Endothelial cell (in vitro differentiated cells): ENCODE results near the gene VPS13D. TPM values are rescaled to one million over a fixed set of nuclear protein-coding genes. Genes with fewer than 3 reads are reported as not detected.
"Not testable (repeated sequence)": the region's sequence is repeated elsewhere in the genome, so short reads cannot be mapped to it uniquely, and the experiment has no call there.

Source experiments
- DNase-seq: peaks from one replicate; pipeline ENCODE4 v3.0.0; 2021; ENCODE audit warnings: low spot score
- H3K27ac Mint-ChIP-seq: one replicate; pipeline ENCODE4 v1.8.0; 2021; ENCODE audit warnings: mixed read lengths, inconsistent platforms; ENCODE audit not compliant: unreplicated experiment
- H3K27me3 Mint-ChIP-seq: one replicate; pipeline ENCODE4 v1.8.0; 2021; ENCODE audit warnings: mild to moderate bottlenecking, moderate library complexity, mixed read lengths, inconsistent platforms; ENCODE audit not compliant: unreplicated experiment
- H3K36me3 Mint-ChIP-seq: one replicate; pipeline ENCODE4 v1.8.0; 2021; ENCODE audit warnings: mild to moderate bottlenecking, low read depth, mixed read lengths, inconsistent platforms; ENCODE audit not compliant: unreplicated experiment
- H3K4me1 Mint-ChIP-seq: one replicate; pipeline ENCODE4 v1.8.0; 2021; ENCODE audit warnings: mild to moderate bottlenecking, mixed read lengths, inconsistent platforms; ENCODE audit not compliant: unreplicated experiment
- H3K4me3 Mint-ChIP-seq: one replicate; pipeline ENCODE4 v1.8.0; 2021; ENCODE audit warnings: mild to moderate bottlenecking, mixed read lengths, inconsistent platforms; ENCODE audit not compliant: unreplicated experiment
- H3K9me3 Mint-ChIP-seq: one replicate; pipeline ENCODE4 v1.8.0; 2021; ENCODE audit warnings: mixed read lengths, inconsistent platforms; ENCODE audit not compliant: unreplicated experiment
- CTCF ChIP-seq: fragments of 200-600 bp; sonication (generic); IDR thresholded peaks from one replicate; pipeline ENCODE4 v1.5.0; 2021; ENCODE audit warnings: antibody characterized with exemption; ENCODE audit not compliant: unreplicated experiment
- total RNA-seq: library from RNA; stranded (reverse); fragmentation: NEBNext Ultra II Directional; extraction: Animal tissue kit (Norgen Biotek cat#: 25700); gene quantifications from one replicate; pipeline ENCODE4 v1.2.1, GENCODE V29; 2021; ENCODE audit not compliant: unreplicated experiment

The VPS13D gene
- total RNA-seq, 1 donor from 2014 or later: 37.8 TPM

DNA sequence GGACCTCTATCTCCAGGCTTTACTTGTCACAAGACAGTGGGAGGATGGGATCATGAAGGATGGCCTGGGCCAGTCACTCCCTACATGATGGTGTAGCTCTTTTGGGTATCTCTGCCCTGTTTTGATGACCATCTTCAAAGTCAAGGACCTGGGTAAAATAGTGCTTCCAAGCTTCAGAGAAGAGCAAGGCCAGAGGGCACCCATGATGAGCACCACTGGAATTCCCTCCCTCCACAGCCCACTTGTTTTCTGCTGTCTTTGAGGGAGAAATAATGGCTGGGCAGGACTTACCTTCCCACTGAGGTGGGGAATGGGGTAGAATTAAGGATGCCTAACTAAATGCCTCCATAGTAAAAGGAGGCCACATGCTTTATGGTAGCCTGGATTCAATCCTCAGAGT lies 222.4 kb downstream of the VPS13D start:
- H3K4me1 Mint-ChIP-seq: peaks cover 34% of the 10 kb centered on the region

DNA sequence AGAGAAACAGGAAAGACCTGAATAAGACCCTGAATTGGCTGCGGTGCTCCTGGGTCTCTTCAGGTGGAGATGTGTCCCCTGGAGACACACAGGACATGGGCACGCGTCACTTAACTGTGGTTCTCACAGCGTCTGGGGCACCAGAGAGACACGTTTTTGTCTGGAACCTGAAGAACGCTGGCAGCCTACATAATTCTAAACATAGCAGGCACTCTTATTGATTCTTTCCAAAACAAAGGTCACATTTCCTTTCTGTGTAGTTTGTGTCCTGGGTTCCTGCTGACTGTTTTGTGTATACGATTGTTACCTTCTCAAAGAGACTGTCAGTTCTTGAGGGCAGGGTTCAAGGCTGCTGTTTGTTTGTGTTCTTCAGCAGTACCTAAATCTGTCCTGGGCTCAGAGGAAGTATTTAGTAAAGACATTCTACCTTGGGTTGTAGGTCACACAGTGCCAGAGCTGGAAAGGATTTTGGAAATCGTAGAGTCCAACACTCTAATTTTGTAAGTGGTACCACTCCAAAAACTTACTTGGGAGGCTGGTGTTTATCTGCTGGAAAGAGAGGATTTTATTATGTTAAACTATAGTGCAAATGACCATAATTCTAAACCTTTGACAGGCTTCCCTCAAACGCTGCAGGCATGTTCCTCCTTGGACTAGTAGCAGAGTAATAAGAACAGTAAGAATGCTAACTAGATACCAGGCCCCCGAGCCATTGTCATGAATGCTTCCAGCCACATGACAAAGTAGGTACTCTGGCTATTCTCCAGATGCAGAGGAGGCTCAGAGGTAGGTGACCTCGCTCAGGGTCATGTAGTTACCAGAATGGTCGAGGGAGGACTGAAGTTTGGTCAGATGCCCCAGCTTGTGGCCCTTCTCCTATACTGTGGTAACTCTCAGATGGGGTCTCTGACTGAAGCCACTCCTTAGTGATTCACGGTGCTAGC lies 223.8 kb downstream of the VPS13D start:
- no peak for TF ChIP-seq CTCF
- Mint-ChIP-seq H3K27ac (peak overlapping the region; percentile 70), H3K4me3 (no peak overlapping the region), H3K27me3 (peaks cover 2% of the 10 kb centered on the region), H3K4me1 (peaks cover 45% of the 10 kb centered on the region), H3K9me3 (no peaks in the 10 kb centered on the region), H3K36me3 (peaks cover 4% of the 10 kb centered on the region)
- no peak for DNase-seq

More for the DNA sequence above, 222.4 kb downstream of the VPS13D start:
- no peak for TF ChIP-seq CTCF
- H3K36me3 Mint-ChIP-seq: peaks cover 4% of the 10 kb centered on the region
- H3K27me3 Mint-ChIP-seq: peaks cover 2% of the 10 kb centered on the region
- no peak overlapping the region for H3K27ac Mint-ChIP-seq
- no peak for DNase-seq
- H3K9me3 Mint-ChIP-seq: no peaks in the 10 kb centered on the region
- no peak overlapping the region for H3K4me3 Mint-ChIP-seq

- H3K4me3 Mint-ChIP-seq: no peak overlapping the region
- peaks cover 2% of the 10 kb centered on the region for H3K27me3 Mint-ChIP-seq
Measured at GRCh38 chr1:12454406-12455391, 224.9 kb downstream of the VPS13D start.

DNA sequence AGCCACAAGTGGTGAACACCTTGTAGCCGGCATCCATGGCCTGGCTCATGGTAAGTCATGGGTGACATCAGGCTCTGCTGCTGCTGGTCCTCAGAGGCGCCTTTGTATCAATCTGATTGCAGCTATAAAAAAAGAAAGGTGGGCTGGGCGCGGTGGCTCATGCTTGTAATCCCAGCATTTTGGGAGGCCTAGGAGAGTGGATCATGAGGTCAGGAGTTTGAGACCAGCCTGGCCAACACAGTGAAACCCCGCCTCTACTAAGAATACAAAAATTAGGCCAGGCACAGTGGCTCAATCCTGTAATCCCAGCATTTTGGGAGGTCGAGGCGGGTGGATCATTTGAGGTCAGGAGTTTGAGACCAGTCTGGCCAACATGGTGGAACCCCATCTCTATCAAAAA lies 226.3 kb downstream of the VPS13D start:
- not testable (repeated sequence) for H3K27ac Mint-ChIP-seq, H3K4me3 Mint-ChIP-seq, H3K9me3 Mint-ChIP-seq, DNase-seq, H3K27me3 Mint-ChIP-seq, H3K36me3 Mint-ChIP-seq
- H3K4me1 Mint-ChIP-seq: peaks cover 48% of the 10 kb centered on the region

More at GRCh38 chr1:12454406-12455391, 224.9 kb downstream of the VPS13D start:
- peaks cover 48% of the 10 kb centered on the region for H3K4me1 Mint-ChIP-seq
- DNase-seq: no peak
- peaks cover 5% of the 10 kb centered on the region for H3K36me3 Mint-ChIP-seq
- TF ChIP-seq CTCF: no peak
- H3K27ac Mint-ChIP-seq: no peak overlapping the region
- no peaks in the 10 kb centered on the region for H3K9me3 Mint-ChIP-seq

- no peak for TF ChIP-seq CTCF
- DNase-seq: no peak
- Mint-ChIP-seq H3K36me3 (peaks cover 11% of the 10 kb centered on the region), H3K27me3 (no peaks in the 10 kb centered on the region), H3K27ac (no peak overlapping the region), H3K4me1 (peaks cover 51% of the 10 kb centered on the region), H3K9me3 (no peaks in the 10 kb centered on the region), H3K4me3 (no peak overlapping the region)
Measured at GRCh38 chr1:12456979-12457378, 227.1 kb downstream of the VPS13D start.
